A673 (cell line): Measurements from ENCODE around the gene TMEM174.
A peak's percentile ranks its signal among the peaks of the same experiment; 100 is the strongest.

Experiments used
- EZH2 ChIP-seq: fragments of 200-600 bp; sonication (generic); IDR thresholded peaks from 2 replicates; pipeline ENCODE4 v1.6.1; 2017; ENCODE audit warnings: borderline replicate concordance, low read depth, mild to moderate bottlenecking, mixed read lengths, antibody characterized with exemption, low read length; ENCODE audit not compliant: poor library complexity, severe bottlenecking
- TF ChIP-seq, protein P1 (sequence below): fragments of 300-800, 200-600 bp; sonication (generic); conservative IDR thresholded peaks from 2 replicates; pipeline ENCODE4 v1.5.1; 2017; ENCODE audit warnings: low read depth, mild to moderate bottlenecking, antibody characterized with exemption, low read length, moderate library complexity, mixed read lengths

DNA sequence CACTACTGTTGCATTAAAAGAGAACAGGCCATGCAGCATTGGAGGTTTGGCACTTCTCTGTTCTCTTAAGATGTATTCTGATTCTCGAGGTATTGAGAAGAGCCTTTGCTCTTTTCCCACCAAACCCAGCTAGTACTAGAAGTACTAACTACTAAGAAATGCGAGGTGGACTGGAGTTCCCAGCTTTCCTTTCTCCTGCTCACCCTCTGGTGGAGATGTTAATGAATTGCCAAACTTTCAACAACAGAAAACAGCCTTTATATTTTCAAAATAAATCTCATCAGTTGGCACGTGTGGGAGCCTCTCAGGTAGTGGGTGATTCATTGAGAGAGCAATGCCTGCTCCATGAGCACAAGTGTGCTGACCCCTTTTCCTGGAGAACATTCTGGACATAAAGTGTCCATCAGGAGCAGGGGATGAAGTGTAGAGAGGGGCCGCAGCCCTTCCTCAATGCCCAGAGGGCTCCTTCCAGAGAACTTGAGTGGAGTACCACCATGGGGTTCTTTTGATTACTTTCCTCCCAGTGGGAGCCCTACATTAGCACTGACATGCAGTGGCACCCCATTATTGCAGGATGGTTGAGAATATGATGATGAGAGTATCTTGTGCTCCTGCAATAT is 45.7 kb downstream of the TMEM174 start:
- TF ChIP-seq EZH2 = no peak
- TF ChIP-seq, protein P1, sequence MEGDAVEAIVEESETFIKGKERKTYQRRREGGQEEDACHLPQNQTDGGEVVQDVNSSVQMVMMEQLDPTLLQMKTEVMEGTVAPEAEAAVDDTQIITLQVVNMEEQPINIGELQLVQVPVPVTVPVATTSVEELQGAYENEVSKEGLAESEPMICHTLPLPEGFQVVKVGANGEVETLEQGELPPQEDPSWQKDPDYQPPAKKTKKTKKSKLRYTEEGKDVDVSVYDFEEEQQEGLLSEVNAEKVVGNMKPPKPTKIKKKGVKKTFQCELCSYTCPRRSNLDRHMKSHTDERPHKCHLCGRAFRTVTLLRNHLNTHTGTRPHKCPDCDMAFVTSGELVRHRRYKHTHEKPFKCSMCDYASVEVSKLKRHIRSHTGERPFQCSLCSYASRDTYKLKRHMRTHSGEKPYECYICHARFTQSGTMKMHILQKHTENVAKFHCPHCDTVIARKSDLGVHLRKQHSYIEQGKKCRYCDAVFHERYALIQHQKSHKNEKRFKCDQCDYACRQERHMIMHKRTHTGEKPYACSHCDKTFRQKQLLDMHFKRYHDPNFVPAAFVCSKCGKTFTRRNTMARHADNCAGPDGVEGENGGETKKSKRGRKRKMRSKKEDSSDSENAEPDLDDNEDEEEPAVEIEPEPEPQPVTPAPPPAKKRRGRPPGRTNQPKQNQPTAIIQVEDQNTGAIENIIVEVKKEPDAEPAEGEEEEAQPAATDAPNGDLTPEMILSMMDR = peak; percentile 52
